Ishikawa (cell line): ENCODE measurements around the gene HTRA3.

ENCODE experiments used
- CEBPB ChIP-seq: IDR thresholded peaks from 2 replicates; pipeline ENCODE4 v1.6.1; 2012
- CREB1 ChIP-seq: IDR thresholded peaks from 2 replicates; pipeline ENCODE4 v1.6.1; 2012; ENCODE audit warnings: low read depth
- EGR1 ChIP-seq: IDR thresholded peaks from 2 replicates; pipeline ENCODE4 v1.6.1; 2012
- EP300 ChIP-seq: IDR thresholded peaks from 2 replicates; pipeline ENCODE4 v1.6.1; 2012; ENCODE audit warnings: borderline replicate concordance
- FOXM1 ChIP-seq: IDR thresholded peaks from 2 replicates; pipeline ENCODE4 v1.6.1; 2012; ENCODE audit warnings: low read depth, borderline replicate concordance
- NFIC ChIP-seq: IDR thresholded peaks from 2 replicates; pipeline ENCODE4 v1.6.1; 2012
- RAD21 ChIP-seq: IDR thresholded peaks from 2 replicates; pipeline ENCODE4 v1.6.1; 2012; ENCODE audit warnings: low read depth
- REST ChIP-seq: IDR thresholded peaks from 2 replicates; pipeline ENCODE4 v1.6.1; 2012; ENCODE audit warnings: low read depth, mild to moderate bottlenecking
- TAF1 ChIP-seq: IDR thresholded peaks from 2 replicates; pipeline ENCODE4 v1.6.1; 2012; ENCODE audit warnings: low read depth, mild to moderate bottlenecking
- TCF12 ChIP-seq: IDR thresholded peaks from 2 replicates; pipeline ENCODE4 v1.6.1; 2012; ENCODE audit warnings: low read depth
- TEAD4 ChIP-seq: IDR thresholded peaks from 2 replicates; pipeline ENCODE4 v1.6.1; 2012
- USF1 ChIP-seq: IDR thresholded peaks from 2 replicates; pipeline ENCODE4 v1.6.1; 2012
- YY1 ChIP-seq: IDR thresholded peaks from 2 replicates; pipeline ENCODE4 v1.6.1; 2012; ENCODE audit warnings: low read depth
- ZBTB7A ChIP-seq: IDR thresholded peaks from 2 replicates; pipeline ENCODE4 v1.6.1; 2012; ENCODE audit warnings: low read depth
- TF ChIP-seq, protein P1 (sequence below): IDR thresholded peaks from 2 replicates; pipeline ENCODE4 v1.6.1; 2012

The HTRA3 gene

GRCh38 chr4:8241211-8241779 is 28.3 kb upstream of the HTRA3 start:
- TF ChIP-seq FOXM1 (no peak), TAF1 (no peak), EP300 (no peak), USF1 (no peak)

DNA sequence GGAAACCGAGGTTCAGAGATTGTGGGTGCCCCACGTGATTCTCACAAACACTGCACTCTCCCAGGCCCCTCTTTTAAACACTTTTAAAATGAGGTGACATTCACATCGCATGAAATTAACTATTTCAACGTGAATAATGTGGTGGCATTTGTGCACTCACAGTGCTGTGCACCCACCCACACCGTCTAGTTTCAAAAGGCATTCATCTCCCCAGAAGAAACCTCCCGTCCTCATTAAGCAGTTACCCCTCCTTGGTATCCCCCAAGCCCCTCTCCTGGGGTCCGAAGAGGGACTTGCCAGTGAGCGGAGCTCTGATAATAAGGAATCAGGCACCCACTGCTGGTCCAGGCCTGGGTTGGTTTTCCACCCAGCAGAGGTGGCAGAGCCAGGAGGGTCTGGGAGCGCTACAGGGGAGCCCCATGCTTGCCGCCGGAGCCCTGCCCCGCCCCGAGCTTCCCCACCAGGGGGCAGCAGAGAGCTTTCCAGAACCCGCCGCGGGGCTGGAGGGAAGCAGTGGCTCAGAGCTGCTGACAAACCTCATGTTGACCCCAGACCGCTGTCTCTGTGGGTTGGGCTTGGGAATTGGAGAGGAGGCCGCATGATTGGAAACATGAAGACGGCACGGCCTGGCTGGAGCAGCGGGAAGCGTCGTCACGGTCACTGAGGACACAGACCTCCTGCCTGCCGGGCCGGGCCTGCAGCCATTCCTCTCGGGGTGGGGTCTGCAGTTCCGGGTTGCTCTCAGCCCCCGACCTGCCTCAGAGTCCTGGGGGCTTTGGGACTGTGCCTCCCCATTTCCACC is 27.5 kb upstream of the HTRA3 start:
- peak; percentile 55; the same call in 1 of the 2 replicates for TF ChIP-seq EP300
- no peak for TF ChIP-seq TCF12
- TF ChIP-seq CREB1 = no peak
- no peak for TF ChIP-seq EGR1
- TF ChIP-seq TAF1 = no peak
- no peak for TF ChIP-seq REST
- no peak for TF ChIP-seq NFIC
- TF ChIP-seq RAD21 = peak; percentile 93
- no peak for TF ChIP-seq USF1
- TF ChIP-seq YY1 = no peak
- no peak for TF ChIP-seq TEAD4
- peak; percentile 71 for TF ChIP-seq ZBTB7A
- no peak for TF ChIP-seq CEBPB
- TF ChIP-seq FOXM1 = no peak
- TF ChIP-seq, protein P1, sequence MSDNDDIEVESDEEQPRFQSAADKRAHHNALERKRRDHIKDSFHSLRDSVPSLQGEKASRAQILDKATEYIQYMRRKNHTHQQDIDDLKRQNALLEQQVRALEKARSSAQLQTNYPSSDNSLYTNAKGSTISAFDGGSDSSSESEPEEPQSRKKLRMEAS = peak; percentile 56

GRCh38 chr4:8242782-8243560 is 26.6 kb upstream of the HTRA3 start:
- TF ChIP-seq TEAD4 (no peak), CEBPB (no peak), TAF1 (no peak), RAD21 (no peak), FOXM1 (no peak)
- TF ChIP-seq, protein P1 = no peak

- TF ChIP-seq USF1 (no peak), FOXM1 (no peak), CEBPB (no peak), TCF12 (no peak), YY1 (no peak), ZBTB7A (no peak)
These were observed 25.4 kb upstream of the HTRA3 start for GRCh38 chr4:8244001-8244757.

- TF ChIP-seq RAD21 (no peak), CREB1 (no peak), REST (no peak), TCF12 (no peak)
These were observed 24.6 kb upstream of the HTRA3 start for GRCh38 chr4:8244931-8245460.
